Ovary (tissue), 10 donors: ENCODE measurements around the gene EFCAB6. TPM values are rescaled to one million over a fixed set of nuclear protein-coding genes. Genes with fewer than 3 reads are reported as not detected.
A peak's percentile ranks its signal among the peaks of the same experiment; 100 is the strongest.

Experiments
- DNase-seq, 5 donors: peaks; one replicate each; pipeline ENCODE4 v3.0.0-alpha.2; 2019 to 2020
- H3K27ac ChIP-seq, 2 donors: fragments of 200-600 bp; one replicate each; pipeline versions ENCODE4 v1.5.1 to v1.8.0; 2019 to 2022
- H3K27me3 ChIP-seq: fragments of 200-600 bp; one replicate; pipeline ENCODE4 v1.8.0; 2022
- H3K36me3 ChIP-seq: fragments of 200-600 bp; sonication (generic); one replicate; pipeline ENCODE4 v1.5.1; 2019
- H3K4me1 ChIP-seq: one replicate; pipeline ENCODE4 v1.8.1; 2013; ENCODE audit warnings: mild to moderate bottlenecking, moderate library complexity; ENCODE audit not compliant: insufficient read depth
- H3K4me3 ChIP-seq: fragments of 200-600 bp; sonication (generic); one replicate; pipeline ENCODE4 v1.5.1; 2017
- H3K9me3 ChIP-seq, 2 donors: fragments of 200-600 bp in 1 of 2; sonication (generic) in 1 of 2; one replicate each; pipeline versions ENCODE4 v1.5.1 to v1.8.1; 2013 to 2019; ENCODE audit warnings: mild to moderate bottlenecking in 1 of 2, moderate library complexity in 1 of 2
- CTCF ChIP-seq, 3 donors: fragments of 450-650 bp in 2 of 3; fragments of 200-600 bp in 1 of 3; IDR thresholded peaks; one replicate each; pipeline versions ENCODE4 v1.5.1 to v1.8.0; 2016 to 2022; ENCODE audit warnings: antibody characterized with exemption in 3 of 3, mild to moderate bottlenecking in 1 of 3
- EP300 ChIP-seq: sonication (generic); formaldehyde crosslinking; IDR thresholded peaks from one replicate; pipeline ENCODE4 v1.6.1; 2017; ENCODE audit warnings: antibody characterized with exemption
- POLR2A ChIP-seq: fragments of 450-650 bp; IDR thresholded peaks from one replicate; pipeline ENCODE4 v1.6.1; 2017; ENCODE audit warnings: antibody characterized with exemption, mild to moderate bottlenecking, moderate library complexity
- WGBS, 3 donors: extraction: QIAGEN DNeasy Blood & Tissue Kit in 1 of 3; methylation state at CpG; one replicate each; pipeline versions ENCODE4 v1.1.5 to v1.1.7; 2013 to 2017; 5-methylcytosine and 5-hydroxymethylcytosine counted together
- intact Hi-C, 4 donors: fragments of 100-400 bp; cut with DNase I; formaldehyde crosslinking; loops; one replicate each; pipeline versions ENCODE4 v1.11.0 to v1.15.1; 2022 to 2023
- long read RNA-seq, 3 donors: library from polyadenylated mRNA in 2 of 3; unstranded in 2 of 3; transcript quantifications; one replicate each; pipeline ENCODE4 v2.0.0 and lab custom pipeline, GENCODE V29; 2021 to 2026
- polyA plus RNA-seq, 2 donors: library from polyadenylated mRNA; stranded (reverse); fragments of 200-250 nt in 1 of 2; fragments of 350-450 nt in 1 of 2; fragmentation: Illumina TruSeq in 1 of 2; extraction: RNeasy Lipid Tissue Mini Kit (QIAGEN cat#74804) in 1 of 2; gene quantifications; one replicate each; pipeline ENCODE4 v1.2.3, GENCODE V29; 2013 to 2014
- total RNA-seq, 7 donors: library from RNA; depleted of rRNA in 2 of 7; stranded (reverse); fragments of >200 nt in 2 of 7; fragmentation: NEBNext Ultra II Directional in 3 of 7; extraction: Animal tissue kit (Norgen Biotek cat#: 25700) in 3 of 7; gene quantifications; one replicate each; pipeline versions ENCODE4 v1.1.0 to v1.2.4, GENCODE V29; 2016 to 2023
- donor health status: DM: no; HTN: no; CAD: no; lungs with moderate emphysema.
- donor health status: DM: no; HTN: no; CAD: no.
- donor health status: Bipolar disorder and iron deficiency.
- donor health status: DM: yes; HTN: yes; CAD: no.
- donor health status: DM: no; HTN: no; CAD: no.
- donor health status: DM: yes; HTN: yes; CAD: no.

EFCAB6 gene
- total RNA-seq (10 to 100 TPM in 1 of 7 donors, 1 to 10 TPM in 6; 4.7 to 17.5 (median 7.2) TPM), polyA plus RNA-seq (1 to 10 TPM in 1 of 2 donors, under 1 TPM in 1; 1.00 to 2.5 TPM)
- long read RNA-seq, donor 1, partial matches to known transcripts: 0 of 4 reads
- long read RNA-seq, donor 1, other reads (novel, unspliced or antisense): 4 of 4 reads
- long read RNA-seq, donor 2: 0 reads
- long read RNA-seq, donor 3, partial matches to known transcripts: 0 of 6 reads
- long read RNA-seq, donor 3, other reads (novel, unspliced or antisense): 6 of 6 reads

DNA sequence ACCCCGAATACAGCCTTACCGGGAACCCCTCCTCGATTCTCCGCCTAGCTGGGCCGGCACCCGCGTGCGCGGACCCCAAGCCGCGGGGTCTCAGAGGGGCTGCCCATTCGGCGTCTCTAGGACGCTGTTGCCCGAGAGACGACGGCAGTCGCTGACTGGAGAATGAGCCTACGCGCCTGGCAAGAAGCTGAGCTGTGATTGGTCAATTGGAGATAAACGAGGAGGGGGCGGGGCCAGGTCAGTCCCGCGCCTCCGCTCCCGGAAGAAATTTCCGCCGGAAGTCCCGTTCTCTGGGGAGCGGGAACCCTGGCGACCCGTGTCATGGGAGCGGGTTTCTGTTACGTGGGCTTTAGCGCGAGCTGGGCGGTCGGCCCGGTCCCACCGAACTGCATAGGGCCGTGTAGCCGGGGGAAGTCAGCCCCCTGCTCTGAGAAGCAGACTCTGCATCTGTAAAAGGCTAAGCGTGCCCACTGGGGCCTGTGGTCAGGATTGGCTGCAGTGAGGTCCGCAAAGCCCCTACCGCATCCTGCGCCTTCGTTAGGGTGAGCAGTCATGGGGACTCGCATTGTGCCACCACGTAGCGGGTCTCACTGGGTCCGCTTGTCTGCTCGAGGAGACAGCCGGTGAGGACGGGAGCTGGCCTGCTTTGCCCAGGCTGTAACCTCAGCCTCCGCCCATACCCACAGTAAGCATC is at the start of gene EFCAB6:
Gene EFCAB6, minus strand, starts transcription at position 157 of the 694 bp plus-strand sequence. CDS start 29,987 bp downstream, outside the sequence.
- intact Hi-C loops: loop anchor here in 1 of 4 donors (10.0 kb wide), 1 partner anchor 397 kb away; the partner anchor contains the start of gene MPPED1
- H3K27me3 ChIP-seq: no peaks in the 10 kb centered on the region
- WGBS, 3 donors: 0 to 1% (median 0%) methylated on average over 33 to 55 of the region's 55 CpGs
- H3K36me3 ChIP-seq: no peaks in the 10 kb centered on the region
- TF ChIP-seq CTCF (IDR thresholded peaks at IDR 0.05) (no peak), POLR2A (peak; percentile 63), EP300 (no peak)
- H3K27ac ChIP-seq: peak within 1 kb of the TSS in 1 of 2 donors; percentile 66
- peaks cover 6% of the 10 kb centered on the region for H3K4me1 ChIP-seq
- peak within 1 kb of the TSS; percentile 61 for H3K4me3 ChIP-seq
- DNase-seq: peak; percentile 91 to 95 (median 94)
- no peaks in the 10 kb centered on the region for H3K9me3 ChIP-seq

DNA sequence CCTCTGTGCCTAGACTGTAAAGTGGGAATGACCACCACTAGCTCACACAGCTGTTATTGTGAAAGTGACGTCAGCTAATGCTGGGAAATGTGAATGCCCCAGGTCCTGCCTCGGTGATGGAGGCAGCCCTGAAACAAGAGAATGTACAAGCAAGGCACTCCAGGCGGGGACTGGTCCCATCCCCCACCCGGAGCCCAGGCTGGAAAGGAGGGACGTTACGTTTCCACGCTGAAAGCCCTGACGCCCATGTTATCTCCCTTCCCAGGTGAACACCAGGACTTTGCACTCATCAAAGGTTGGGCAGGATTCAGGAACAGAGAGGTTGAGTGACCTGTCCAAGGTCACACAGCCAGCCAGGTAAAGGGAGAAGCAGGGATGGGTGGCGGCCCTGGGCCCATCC is 49.4 kb upstream of the EFCAB6 start:
- Histone ChIP-seq H3K36me3 (no peaks in the 10 kb centered on the region), H3K4me1 (no peaks in the 10 kb centered on the region), H3K27ac (no peak overlapping the region), H3K27me3 (no peaks in the 10 kb centered on the region), H3K9me3 (no peaks in the 10 kb centered on the region), H3K4me3 (no peak overlapping the region)
- peak in 2 of 5 donors; percentile 11 to 50 for DNase-seq
- WGBS, 3 donors: 15 to 21% (median 18%) methylated on average over 9 of the region's 9 CpGs
- intact Hi-C loops: no loop called here
- no peak for TF ChIP-seq EP300
- TF ChIP-seq POLR2A: no peak
- TF ChIP-seq CTCF (IDR thresholded peaks at IDR 0.05): no peak

- 75 to 82% (median 81%) methylated on average over 12 of the region's 12 CpGs for WGBS, 3 donors
- no peaks in the 10 kb centered on the region for H3K27me3 ChIP-seq
- H3K9me3 ChIP-seq: no peaks in the 10 kb centered on the region
- peak in 2 of 5 donors; percentile 6 to 31 for DNase-seq
- no peaks in the 10 kb centered on the region for H3K4me1 ChIP-seq
- H3K27ac ChIP-seq: no peak overlapping the region
- H3K4me3 ChIP-seq: no peak overlapping the region
- no peaks in the 10 kb centered on the region for H3K36me3 ChIP-seq
- TF ChIP-seq EP300 (no peak), CTCF (IDR thresholded peaks at IDR 0.05) (no peak), POLR2A (no peak)
- intact Hi-C loops: no loop called here
Observed at GRCh38 chr22:43860831-43861230, 48.7 kb upstream of the EFCAB6 start.

- TF ChIP-seq EP300 (no peak), CTCF (IDR thresholded peaks at IDR 0.05) (no peak), POLR2A (no peak)
- Histone ChIP-seq H3K4me1 (no peaks in the 10 kb centered on the region), H3K36me3 (no peaks in the 10 kb centered on the region), H3K9me3 (no peaks in the 10 kb centered on the region), H3K27ac (no peak overlapping the region), H3K27me3 (no peaks in the 10 kb centered on the region), H3K4me3 (no peak overlapping the region)
- WGBS, 3 donors: 82 to 92% (median 85%) methylated on average over 11 of the region's 11 CpGs
- DNase-seq: peak in 2 of 5 donors; percentile 3 to 21
- intact Hi-C loops: no loop called here
Observed at GRCh38 chr22:43860126-43860525, 48.0 kb upstream of the EFCAB6 start.
